ENCODE measurements around the gene CUBN. TPM values are rescaled to one million over a fixed set of nuclear protein-coding genes. Genes with fewer than 3 reads are reported as not detected.

The CUBN gene
- total RNA-seq, 1 donor from 2014 or later = 2.5 TPM

DNA sequence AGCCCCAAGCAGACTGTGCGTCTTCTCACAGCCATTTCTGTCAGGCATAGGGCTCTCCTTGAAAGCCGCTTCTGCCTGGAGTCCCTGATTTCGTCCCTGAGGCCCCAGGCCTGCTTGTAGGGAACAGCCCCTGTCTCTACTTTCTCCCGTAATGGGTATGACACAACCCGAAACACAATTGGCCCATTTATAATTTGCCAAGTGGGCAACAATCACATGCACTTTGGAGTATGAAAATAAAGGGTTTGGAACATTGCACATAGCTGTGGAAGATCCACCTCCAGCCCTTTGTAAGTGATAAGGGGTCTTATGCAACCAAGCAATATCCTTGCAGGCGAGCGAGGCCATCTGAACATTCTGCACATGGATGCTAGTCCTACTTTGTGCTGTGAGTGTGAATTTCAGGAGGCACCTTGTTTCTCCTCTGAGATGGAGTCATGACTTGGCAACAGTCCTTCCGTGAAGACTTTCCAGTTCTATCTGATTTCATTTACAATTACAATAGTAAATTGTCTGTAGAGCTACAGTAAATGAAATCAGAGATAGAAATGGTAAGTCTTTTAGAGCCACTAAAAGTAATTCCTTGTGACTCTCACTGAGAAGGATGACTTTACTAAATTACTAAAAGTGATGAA lies 141.5 kb downstream of the CUBN start:
- DNase-seq = no peak
- intact Hi-C loops (cut with micrococcal nuclease) = no loop called here
- ChIA-PET POLR2A (no interaction called here), CTCF (no interaction called here)
- Mint-ChIP-seq H3K27ac (no peak overlapping the region), H3K27me3 (peaks cover 2% of the 10 kb centered on the region), H3K9me3 (peaks cover 3% of the 10 kb centered on the region), H3K4me3 (no peak overlapping the region), H3K36me3 (ENCODE audit: low read depth) (no peaks in the 10 kb centered on the region), H3K4me1 (no peaks in the 10 kb centered on the region)
- no peak for TF ChIP-seq CTCF (IDR thresholded peaks at IDR 0.05)
- no peak for ATAC-seq (ENCODE audit: low read depth)

DNA sequence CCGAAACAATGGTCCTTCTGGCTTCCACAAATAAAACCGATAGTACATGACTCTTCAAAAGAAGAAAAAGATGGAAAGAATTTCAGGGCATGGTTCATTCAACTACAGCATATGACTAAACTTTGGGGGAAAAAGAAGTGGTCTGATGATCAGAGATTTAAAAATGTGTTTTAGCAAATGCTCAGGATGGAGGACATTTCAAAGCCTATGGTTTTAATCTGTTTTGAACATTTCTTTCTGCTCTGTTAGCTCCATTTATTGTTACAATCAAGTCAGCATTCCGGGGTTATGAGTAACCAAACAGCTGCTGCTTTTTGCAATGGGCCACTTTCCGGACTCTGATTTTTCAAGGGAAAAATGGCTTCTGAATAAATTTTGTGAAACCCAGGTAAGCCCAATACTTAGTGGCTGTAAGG lies 142.4 kb downstream of the CUBN start:
- H3K36me3 Mint-ChIP-seq (ENCODE audit: low read depth) = no peaks in the 10 kb centered on the region
- H3K27ac Mint-ChIP-seq = no peak overlapping the region
- H3K9me3 Mint-ChIP-seq = peaks cover 3% of the 10 kb centered on the region
- DNase-seq (no peak), ATAC-seq (ENCODE audit: low read depth) (no peak)
- no peak for TF ChIP-seq CTCF (IDR thresholded peaks at IDR 0.05)
- intact Hi-C loops (cut with micrococcal nuclease) = no loop called here
- POLR2A ChIA-PET = no interaction called here
- peaks cover 2% of the 10 kb centered on the region for H3K27me3 Mint-ChIP-seq
- H3K4me1 Mint-ChIP-seq = no peaks in the 10 kb centered on the region
- CTCF ChIA-PET = no interaction called here
- no peak overlapping the region for H3K4me3 Mint-ChIP-seq

- Mint-ChIP-seq H3K9me3 (peaks cover 3% of the 10 kb centered on the region), H3K27me3 (peaks cover 2% of the 10 kb centered on the region), H3K4me3 (no peak overlapping the region), H3K4me1 (no peaks in the 10 kb centered on the region), H3K27ac (no peak overlapping the region), H3K36me3 (ENCODE audit: low read depth) (no peaks in the 10 kb centered on the region)
- TF ChIP-seq CTCF (IDR thresholded peaks at IDR 0.05) = no peak
- intact Hi-C loops (cut with micrococcal nuclease) = no loop called here
- ATAC-seq (ENCODE audit: low read depth) (no peak), DNase-seq (no peak)
- ChIA-PET CTCF (no interaction called here), POLR2A (no interaction called here)
Observed at GRCh38 chr10:16986406-16987205, 143.0 kb downstream of the CUBN start.

GRCh38 chr10:16986082-16986405 lies 143.6 kb downstream of the CUBN start:
- H3K4me1 Mint-ChIP-seq = no peaks in the 10 kb centered on the region
- H3K27me3 Mint-ChIP-seq = no peaks in the 10 kb centered on the region
- no peak for DNase-seq
- no peak for TF ChIP-seq CTCF (IDR thresholded peaks at IDR 0.05)
- ChIA-PET POLR2A (no interaction called here), CTCF (no interaction called here)
- H3K9me3 Mint-ChIP-seq = no peaks in the 10 kb centered on the region
- ATAC-seq (ENCODE audit: low read depth) = no peak
- H3K36me3 Mint-ChIP-seq (ENCODE audit: low read depth) = no peaks in the 10 kb centered on the region
- no peak overlapping the region for H3K27ac Mint-ChIP-seq
- no peak overlapping the region for H3K4me3 Mint-ChIP-seq
- intact Hi-C loops (cut with micrococcal nuclease) = no loop called here

- ChIA-PET CTCF (no interaction called here), POLR2A (no interaction called here)
- H3K27me3 Mint-ChIP-seq = no peaks in the 10 kb centered on the region
- no peak for DNase-seq
- ATAC-seq (ENCODE audit: low read depth) = no peak
- no peak overlapping the region for H3K27ac Mint-ChIP-seq
- intact Hi-C loops (cut with micrococcal nuclease) = no loop called here
- H3K9me3 Mint-ChIP-seq = no peaks in the 10 kb centered on the region
- no peaks in the 10 kb centered on the region for H3K4me1 Mint-ChIP-seq
- no peak for TF ChIP-seq CTCF (IDR thresholded peaks at IDR 0.05)
- no peaks in the 10 kb centered on the region for H3K36me3 Mint-ChIP-seq (ENCODE audit: low read depth)
- H3K4me3 Mint-ChIP-seq = no peak overlapping the region
Observed at GRCh38 chr10:16984242-16984641, 145.4 kb downstream of the CUBN start.

Measured in activated B cell treated with CpG ODN at 0.5 μM for 24 hours (primary cell).